Right cardiac atrium (tissue), 5 donors: Measurements from ENCODE around the gene MCAT. TPM values are rescaled to one million over a fixed set of nuclear protein-coding genes. Genes with fewer than 3 reads are reported as not detected.

Source experiments
- ATAC-seq, 2 donors: fragments of 200-7000 bp; cut with Tn5 transposase; one replicate each; pipeline versions ENCODE4 v1.8.0 to v1.9.1; 2020; ENCODE audit warnings: moderate library complexity in 2 of 2, mild to moderate bottlenecking in 1 of 2
- DNase-seq, 3 donors: peaks; one replicate each; pipeline ENCODE4 v3.0.0-alpha.2; 2020
- H3K27ac ChIP-seq: one replicate; pipeline ENCODE4 v1.5.1; 2013; ENCODE audit warnings: mild to moderate bottlenecking, low read length, control low read depth, moderate library complexity
- H3K27me3 ChIP-seq: one replicate; pipeline ENCODE4 v1.6.1; 2013; ENCODE audit not compliant: control insufficient read depth, insufficient read depth
- H3K4me1 ChIP-seq: one replicate; pipeline ENCODE4 v1.6.1; 2013; ENCODE audit warnings: low read length; ENCODE audit not compliant: control insufficient read depth, insufficient read depth
- H3K4me3 ChIP-seq: one replicate; pipeline ENCODE4 v1.5.1; 2013; ENCODE audit warnings: low read length, control low read depth
- H3K9me3 ChIP-seq: one replicate; pipeline ENCODE4 v1.6.1; 2013; ENCODE audit warnings: low read length; ENCODE audit not compliant: control insufficient read depth
- WGBS: extraction: QIAGEN DNeasy Blood & Tissue Kit; methylation state at CpG from one replicate; pipeline ENCODE4 v1.1.7; 2013; 5-methylcytosine and 5-hydroxymethylcytosine counted together
- intact Hi-C, 4 donors: fragments of 100-400 bp; cut with DNase I; formaldehyde crosslinking; loops; one replicate each; pipeline versions ENCODE4 v1.11.0 to v1.14.0; 2022 to 2023
- polyA plus RNA-seq: library from polyadenylated mRNA; stranded (reverse); fragments of 200-250 nt; gene quantifications from one replicate; pipeline ENCODE4 v1.2.3, GENCODE V29; 2013
- total RNA-seq, 4 donors: library from RNA; stranded (reverse); fragmentation: NEBNext Ultra II Directional; extraction: Animal tissue kit (Norgen Biotek cat#: 25700); gene quantifications; one replicate each; pipeline ENCODE4 v1.2.1, GENCODE V29; 2021
- donor health status: healthy with polysubstance abuse.
- donor health status: DM: no; HTN: yes; CAD: no.
- donor health status: DM: no; HTN: no; CAD: no.
- donor health status: DM: no; HTN: yes; CAD: no; lungs with severe emphysema.
- donor health status: DM: yes; HTN: yes; CAD: no.

Gene MCAT
- total and polyA plus RNA-seq, 5 donors: 12.5 to 14.5 (median 13.8) TPM

DNA sequence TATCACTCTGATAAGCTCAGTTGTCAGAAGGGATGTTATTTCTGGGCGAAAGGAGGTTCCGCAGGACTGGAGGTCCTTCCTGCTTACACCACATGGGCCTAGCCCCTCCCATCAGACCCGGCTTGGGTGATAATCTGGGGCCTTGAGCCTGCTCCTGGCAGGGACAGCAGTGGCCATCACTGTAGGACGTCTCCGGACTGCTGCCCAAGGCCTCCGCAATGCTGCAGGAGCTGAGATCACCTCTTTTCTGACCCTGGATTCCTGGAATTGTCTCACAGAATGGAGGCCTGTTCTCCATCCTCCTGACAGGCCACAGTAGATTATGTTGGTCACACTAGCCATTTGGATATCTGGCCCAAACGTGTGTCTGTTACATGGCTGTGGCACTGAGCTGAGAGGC lies 41.9 kb downstream of the MCAT start:
- no peak overlapping the region for H3K4me3 ChIP-seq
- peak overlapping the region; percentile 26 for H3K27ac ChIP-seq
- 27% methylated on average over 7 of the region's 7 CpGs for WGBS
- H3K27me3 ChIP-seq: no peaks in the 10 kb centered on the region
- intact Hi-C loops: no loop called here
- ATAC-seq (peak; percentile 82 to 86), DNase-seq (peak; percentile 55 to 86 (median 76))
- no peaks in the 10 kb centered on the region for H3K9me3 ChIP-seq
- peaks cover 8% of the 10 kb centered on the region for H3K4me1 ChIP-seq

DNA sequence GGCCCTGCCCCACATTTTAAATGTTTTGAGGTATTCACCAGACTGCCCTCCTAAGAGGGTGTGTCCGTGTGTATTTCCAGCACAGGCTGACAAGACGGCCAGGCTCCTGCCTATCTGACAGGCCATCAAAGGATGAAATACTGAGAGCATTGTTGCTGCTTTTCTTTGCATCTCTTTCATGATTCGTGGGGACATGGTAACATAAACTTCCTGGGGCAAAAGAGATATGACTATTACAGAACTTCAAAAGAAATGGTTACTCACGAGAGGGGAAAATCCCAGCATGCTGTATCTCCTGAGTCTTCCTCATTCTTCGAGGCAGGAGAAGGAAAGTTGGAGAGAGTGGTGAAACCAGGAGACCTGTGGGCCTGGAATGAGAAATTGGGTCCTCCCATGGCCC lies 43.0 kb downstream of the MCAT start:
- 54% methylated on average over 5 of the region's 5 CpGs for WGBS
- peaks cover 8% of the 10 kb centered on the region for H3K4me1 ChIP-seq
- H3K27me3 ChIP-seq: no peaks in the 10 kb centered on the region
- H3K27ac ChIP-seq: no peak overlapping the region
- H3K9me3 ChIP-seq: no peaks in the 10 kb centered on the region
- intact Hi-C loops: no loop called here
- DNase-seq (no peak), ATAC-seq (no peak)
- H3K4me3 ChIP-seq: no peak overlapping the region

DNA sequence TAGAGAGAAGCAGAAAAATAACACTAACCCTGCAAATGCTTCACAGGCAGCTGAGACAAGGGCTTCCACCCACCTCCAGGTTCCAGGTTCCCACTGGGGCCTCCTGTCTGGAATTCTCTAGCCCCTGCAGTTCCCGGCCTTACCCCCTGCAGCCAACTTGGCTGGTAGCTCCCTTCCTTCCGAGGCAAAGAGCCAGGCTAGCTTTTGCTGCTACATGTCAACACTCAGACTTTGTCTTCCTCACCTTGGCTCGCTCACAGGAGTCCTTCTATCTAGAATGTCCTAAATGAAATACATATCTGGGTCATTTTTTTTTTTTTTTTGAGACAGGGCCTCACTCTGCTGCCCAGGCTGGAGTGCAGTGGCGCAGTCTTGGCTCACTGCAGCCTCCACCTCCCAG lies 44.1 kb downstream of the MCAT start:
- WGBS: 39% methylated on average over 4 of the region's 4 CpGs
- DNase-seq (peak in 1 of 3 donors; percentile 65), ATAC-seq (peak in 1 of 2 donors; percentile 60)
- H3K9me3 ChIP-seq: no peaks in the 10 kb centered on the region
- intact Hi-C loops: no loop called here
- no peak overlapping the region for H3K4me3 ChIP-seq
- no peaks in the 10 kb centered on the region for H3K27me3 ChIP-seq
- H3K27ac ChIP-seq: no peak overlapping the region
- H3K4me1 ChIP-seq: peaks cover 8% of the 10 kb centered on the region

DNA sequence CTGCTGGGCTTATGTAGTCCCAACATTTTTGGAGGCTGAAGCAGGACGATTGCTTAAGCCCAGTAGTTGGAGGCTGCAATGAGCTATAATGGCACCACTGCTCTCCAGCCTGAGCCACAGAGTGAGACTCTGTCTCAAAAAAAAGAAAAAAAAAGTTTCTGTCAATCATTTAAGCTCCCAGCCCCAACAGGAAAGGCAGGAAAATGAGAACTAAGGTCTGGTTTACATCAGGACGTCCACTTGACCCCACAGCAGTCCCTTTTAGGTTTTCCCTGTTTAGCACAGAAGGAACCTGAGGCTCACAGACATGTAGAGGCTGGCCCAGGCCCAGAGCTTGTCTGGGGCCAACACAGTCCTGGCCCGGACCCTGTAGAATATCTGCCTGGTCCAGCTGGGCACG lies 44.8 kb downstream of the MCAT start:
- H3K4me1 ChIP-seq: peaks cover 5% of the 10 kb centered on the region
- intact Hi-C loops: no loop called here

DNA sequence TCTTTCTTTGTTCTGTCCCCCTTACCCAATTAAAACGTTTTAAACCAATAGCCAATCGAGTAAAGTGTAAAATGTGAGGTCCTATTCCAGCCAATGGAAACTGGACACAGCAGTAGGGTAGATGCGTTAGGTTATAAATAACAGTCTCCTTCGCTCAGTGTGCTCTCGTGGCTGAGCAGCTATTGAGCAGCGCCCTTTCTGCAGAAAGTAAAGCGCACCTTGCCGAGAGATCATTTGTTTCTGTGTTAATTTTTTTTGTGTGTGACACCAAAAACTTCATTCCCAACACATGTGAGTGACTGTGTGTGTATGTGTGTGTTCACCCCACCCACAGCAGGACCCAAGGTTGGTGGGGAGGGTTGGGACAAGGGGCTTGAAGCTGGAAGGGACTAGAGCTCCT lies 46.8 kb downstream of the MCAT start:
- Histone ChIP-seq H3K27ac (no peak overlapping the region), H3K4me3 (no peak overlapping the region), H3K4me1 (peaks cover 3% of the 10 kb centered on the region), H3K27me3 (no peaks in the 10 kb centered on the region), H3K9me3 (no peaks in the 10 kb centered on the region)
- intact Hi-C loops: no loop called here
- DNase-seq: no peak
- WGBS: 91% methylated on average over 8 of the region's 8 CpGs
- no peak for ATAC-seq

More for the DNA sequence above, 44.8 kb downstream of the MCAT start:
- DNase-seq: no peak
- H3K27me3 ChIP-seq: no peaks in the 10 kb centered on the region
- ATAC-seq: no peak
- WGBS: 47% methylated on average over 4 of the region's 4 CpGs
- no peak overlapping the region for H3K4me3 ChIP-seq
- H3K27ac ChIP-seq: no peak overlapping the region
- no peaks in the 10 kb centered on the region for H3K9me3 ChIP-seq

DNA sequence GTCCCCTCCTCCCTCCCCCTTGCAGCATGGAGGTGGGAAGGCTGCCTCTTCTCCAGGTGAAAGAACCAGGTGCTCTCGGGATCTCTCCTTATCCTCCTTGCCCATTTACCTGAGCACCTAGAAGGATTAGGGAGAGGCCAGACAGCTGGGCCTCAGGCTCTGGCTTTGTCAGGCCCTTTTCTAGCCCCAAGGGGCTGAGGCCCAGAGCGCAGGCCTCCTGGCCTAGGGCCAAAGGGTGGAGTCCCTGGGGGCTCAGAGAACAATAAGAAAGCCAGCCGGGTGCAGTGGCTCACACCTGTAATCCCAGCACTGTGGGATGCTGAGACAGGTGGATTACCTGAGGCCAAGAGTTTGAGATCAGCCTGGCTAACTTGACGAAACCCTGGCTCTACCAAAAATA lies 48.6 kb downstream of the MCAT start:
- intact Hi-C loops: no loop called here
- ATAC-seq: no peak
- DNase-seq: no peak
- H3K27ac ChIP-seq: peak overlapping the region; percentile 1
- H3K4me1 ChIP-seq: no peaks in the 10 kb centered on the region
- no peaks in the 10 kb centered on the region for H3K9me3 ChIP-seq
- 72% methylated on average over 4 of the region's 4 CpGs for WGBS
- H3K27me3 ChIP-seq: no peaks in the 10 kb centered on the region
- no peak overlapping the region for H3K4me3 ChIP-seq

DNA sequence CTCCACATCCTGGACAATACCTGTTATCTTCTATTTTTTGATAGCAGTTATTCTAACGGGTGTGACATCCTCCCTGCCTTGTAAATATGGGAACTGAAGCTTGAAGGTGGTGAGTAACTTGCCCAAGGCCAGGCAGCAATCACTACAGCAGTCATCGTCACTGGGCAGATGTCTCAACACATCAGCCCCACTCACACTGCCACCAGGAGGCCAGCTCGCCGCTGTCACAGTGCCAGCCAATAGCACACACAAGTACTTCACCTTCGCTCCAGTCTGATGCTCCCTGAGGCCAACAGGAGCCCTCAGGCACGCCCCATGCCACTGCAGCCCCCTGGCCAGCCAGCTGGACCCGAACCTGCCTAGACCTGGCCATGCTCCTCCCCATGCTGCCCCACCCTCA lies 49.1 kb downstream of the MCAT start:
- peak overlapping the region; percentile 9 for H3K27ac ChIP-seq
- no peaks in the 10 kb centered on the region for H3K27me3 ChIP-seq
- DNase-seq (peak; percentile 60 to 87 (median 86)), ATAC-seq (peak; percentile 30 to 48)
- no peak overlapping the region for H3K4me3 ChIP-seq
- H3K4me1 ChIP-seq: no peaks in the 10 kb centered on the region
- 39% methylated on average over 7 of the region's 7 CpGs for WGBS
- H3K9me3 ChIP-seq: no peaks in the 10 kb centered on the region
- intact Hi-C loops: no loop called here

DNA sequence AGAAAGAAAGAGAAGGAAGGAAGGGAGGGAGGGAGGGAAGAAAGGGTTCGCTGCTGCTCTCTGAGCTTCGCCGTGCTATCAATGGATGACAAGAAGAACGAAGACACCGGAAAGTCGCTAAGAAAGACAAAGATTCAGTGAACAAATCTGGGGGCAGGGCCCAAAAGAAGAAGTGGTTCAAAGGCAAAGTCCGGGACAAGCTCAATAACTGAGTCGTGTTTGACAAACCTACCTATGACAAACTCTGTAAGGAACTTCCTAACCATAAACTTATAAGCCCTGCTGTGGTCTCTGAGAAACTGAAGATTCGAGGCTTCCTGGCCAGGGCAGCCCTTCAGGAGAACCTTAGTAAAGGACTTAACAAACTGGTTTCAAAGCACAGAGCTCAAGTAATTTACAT lies 51.1 kb downstream of the MCAT start:
- DNase-seq (no peak), ATAC-seq (no peak)
- Histone ChIP-seq H3K27ac (no peak overlapping the region), H3K4me1 (no peaks in the 10 kb centered on the region), H3K4me3 (no peak overlapping the region), H3K27me3 (no peaks in the 10 kb centered on the region), H3K9me3 (no peaks in the 10 kb centered on the region)
- WGBS: 71% methylated on average over 9 of the region's 9 CpGs
- intact Hi-C loops: no loop called here

DNA sequence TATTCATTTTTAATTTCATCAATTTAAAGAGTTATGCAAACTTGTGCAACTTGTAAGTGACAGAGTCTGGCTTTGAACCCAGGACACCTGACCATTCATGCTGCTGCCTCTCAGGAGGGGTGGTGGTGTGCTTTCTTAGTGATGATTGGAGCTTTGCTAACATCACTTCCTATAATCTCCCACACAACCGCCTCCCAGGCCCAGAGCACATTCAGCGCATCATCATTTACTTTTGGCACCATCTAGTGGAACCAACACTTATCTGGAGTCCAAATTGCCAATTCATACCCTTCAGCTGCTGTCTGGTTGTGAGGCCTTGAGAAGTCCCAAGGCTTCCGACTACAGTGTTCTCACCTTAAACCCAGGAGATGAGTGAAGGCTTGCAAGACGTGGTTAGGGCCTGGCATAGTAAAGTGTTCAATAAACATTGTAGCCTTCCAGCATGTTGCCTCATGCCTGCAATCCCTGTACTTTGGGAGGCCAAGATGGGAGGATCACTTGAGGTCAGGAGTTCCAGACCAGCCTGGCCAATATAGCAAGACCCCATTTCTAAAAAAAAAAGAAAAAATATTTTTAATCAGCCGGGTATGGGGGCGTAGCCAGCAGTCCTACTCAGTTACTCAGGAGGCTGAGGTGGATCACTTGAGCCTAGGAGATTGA lies 52.9 kb downstream of the MCAT start:
- ATAC-seq (peak; percentile 56 to 74), DNase-seq (peak in 2 of 3 donors; percentile 47 to 64)
- Histone ChIP-seq H3K9me3 (no peaks in the 10 kb centered on the region), H3K27me3 (no peaks in the 10 kb centered on the region), H3K4me3 (no peak overlapping the region), H3K27ac (no peak overlapping the region), H3K4me1 (no peaks in the 10 kb centered on the region)
- 47% methylated on average over 6 of the region's 6 CpGs for WGBS
- intact Hi-C loops: no loop called here

DNA sequence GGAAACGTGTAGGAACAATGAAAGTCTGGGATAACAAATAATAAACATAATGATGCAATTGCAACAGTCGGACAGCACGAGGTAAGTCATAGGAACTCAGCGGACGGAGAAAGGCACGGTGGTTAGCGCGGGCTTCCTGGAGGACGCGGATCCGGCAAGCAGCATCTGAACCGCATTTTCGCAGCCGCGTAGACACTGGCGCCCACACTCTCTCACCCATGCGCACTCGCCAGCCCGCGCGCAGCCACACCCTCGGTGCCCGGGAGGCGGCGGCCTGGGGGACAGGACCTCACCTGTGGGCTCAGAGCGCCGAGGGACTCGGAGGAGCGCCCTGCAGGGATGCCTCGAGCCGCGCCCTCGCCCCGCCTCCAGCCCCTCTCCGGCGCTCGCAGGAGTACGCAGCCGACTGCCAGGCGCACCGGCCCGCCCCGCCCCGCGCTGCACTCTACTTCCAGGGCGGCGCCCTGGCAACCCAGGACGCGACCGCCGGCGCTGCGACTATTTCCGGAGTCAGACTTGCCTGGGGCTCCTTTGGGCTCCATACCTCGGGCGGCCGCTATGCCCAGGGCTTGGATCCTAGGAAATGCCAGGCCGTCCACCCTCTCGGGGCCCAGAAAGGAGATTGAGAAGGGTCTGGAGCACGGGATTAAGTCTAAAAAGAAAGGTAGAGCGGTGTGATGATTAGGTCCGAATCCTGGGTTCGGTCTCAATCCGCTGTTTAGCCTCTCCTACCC lies 54.0 kb downstream of the MCAT start, which contains the start of gene TTLL1:
Gene TTLL1 (minus strand): TSS at position 408 of the 734 bp plus-strand sequence. CDS start 13,805 bp downstream, outside the sequence.
- peak; percentile 91 to 96 (median 95) for DNase-seq
- peak; percentile 95 to 96 for ATAC-seq
- Histone ChIP-seq H3K4me3 (peak within 1 kb of the TSS; percentile 78), H3K4me1 (no peaks in the 10 kb centered on the region), H3K27ac (peak within 1 kb of the TSS; percentile 83), H3K9me3 (no peaks in the 10 kb centered on the region), H3K27me3 (no peaks in the 10 kb centered on the region)
- 4% methylated on average over 64 of the region's 64 CpGs for WGBS
- intact Hi-C loops: no loop called here

DNA sequence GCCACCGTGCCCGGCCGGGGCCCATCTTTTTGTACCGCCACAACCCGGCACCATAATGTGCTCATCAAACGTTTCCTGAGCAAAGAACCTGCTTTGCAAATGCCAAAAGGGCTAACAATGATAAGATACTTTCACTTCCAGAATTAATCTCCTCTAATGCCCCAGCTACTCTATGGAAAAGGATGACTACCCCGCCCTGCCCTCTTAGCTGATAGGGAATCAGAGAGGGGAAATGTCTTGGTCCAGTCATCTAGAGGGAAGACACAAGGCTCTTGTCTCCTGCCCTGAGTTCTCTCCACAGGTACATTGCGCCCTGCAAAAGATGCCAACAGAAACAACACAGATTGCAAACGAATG lies 54.6 kb downstream of the MCAT start:
- H3K4me1 ChIP-seq: no peaks in the 10 kb centered on the region
- WGBS: 53% methylated on average over 9 of the region's 9 CpGs
- H3K9me3 ChIP-seq: no peaks in the 10 kb centered on the region
- H3K27me3 ChIP-seq: no peaks in the 10 kb centered on the region
- intact Hi-C loops: no loop called here
- ATAC-seq (peak in 1 of 2 donors; percentile 9), DNase-seq (no peak)
- H3K4me3 ChIP-seq: peak overlapping the region; percentile 78
- H3K27ac ChIP-seq: no peak overlapping the region
